H9 (cell line): Measurements from ENCODE around the gene LNPEP. TPM values are rescaled to one million over a fixed set of nuclear protein-coding genes. Genes with fewer than 3 reads are reported as not detected.

Experiments
- DNase-seq: peaks from one replicate; pipeline ENCODE4 v3.0.0-alpha.2; 2017
- H2AFZ ChIP-seq: one replicate; pipeline ENCODE4 v1.6.1; 2013; ENCODE audit warnings: mild to moderate bottlenecking, low read length, control low read depth, moderate library complexity
- H2AK5ac ChIP-seq: 2 replicates; pipeline ENCODE4 v1.6.1; 2013; ENCODE audit warnings: low read length, control low read depth, mixed read lengths; ENCODE audit not compliant: insufficient read length
- H2BK120ac ChIP-seq: one replicate; pipeline ENCODE4 v1.6.1; 2013; ENCODE audit warnings: low read depth, mild to moderate bottlenecking, low read length, control low read depth, inconsistent platforms; ENCODE audit not compliant: poor library complexity, severe bottlenecking
- H2BK12ac ChIP-seq: 2 replicates; pipeline ENCODE4 v1.6.1; 2013; ENCODE audit warnings: low read length, control low read depth, mixed read lengths, low read depth; ENCODE audit not compliant: insufficient read length
- H2BK15ac ChIP-seq: 2 replicates; pipeline ENCODE4 v1.6.1; 2013; ENCODE audit warnings: low read depth, low read length, control low read depth
- H2BK20ac ChIP-seq: one replicate; pipeline ENCODE4 v1.6.1; 2013; ENCODE audit warnings: low read depth, mild to moderate bottlenecking, low read length, control low read depth, inconsistent platforms; ENCODE audit not compliant: poor library complexity, severe bottlenecking
- H2BK5ac ChIP-seq: 2 replicates; pipeline ENCODE4 v1.6.1; 2013; ENCODE audit warnings: low read length, control low read depth, mixed read lengths; ENCODE audit not compliant: insufficient read length
- H3K14ac ChIP-seq: 2 replicates; pipeline ENCODE4 v1.6.1; 2013; ENCODE audit warnings: low read length, control low read depth; ENCODE audit not compliant: insufficient read depth
- H3K18ac ChIP-seq: 2 replicates; pipeline ENCODE4 v1.6.1; 2013; ENCODE audit warnings: low read depth, mild to moderate bottlenecking, mixed read lengths, low read length, control low read depth; ENCODE audit not compliant: insufficient read length
- H3K23ac ChIP-seq: 2 replicates; pipeline ENCODE4 v1.6.1; 2013; ENCODE audit warnings: low read length, control low read depth, mixed read lengths, low read depth; ENCODE audit not compliant: insufficient read length
- H3K23me2 ChIP-seq: 2 replicates; pipeline ENCODE4 v1.6.1; 2013; ENCODE audit warnings: low read depth, mild to moderate bottlenecking, mixed read lengths, low read length, control low read depth; ENCODE audit not compliant: insufficient read length, poor library complexity, severe bottlenecking
- H3K27ac ChIP-seq: 2 replicates; pipeline ENCODE4 v1.5.1; 2013; ENCODE audit warnings: low read length, control low read depth, mixed read lengths, low read depth; ENCODE audit not compliant: insufficient read length
- H3K27me3 ChIP-seq: 2 replicates; pipeline ENCODE4 v1.6.1; 2013; ENCODE audit warnings: low read length, control low read depth, inconsistent platforms; ENCODE audit not compliant: insufficient read depth
- H3K4ac ChIP-seq: 2 replicates; pipeline ENCODE4 v1.6.1; 2013; ENCODE audit warnings: low read depth, mild to moderate bottlenecking, control low read depth, inconsistent platforms, low read length, moderate library complexity
- H3K4me1 ChIP-seq: 2 replicates; pipeline ENCODE4 v1.6.1; 2013; ENCODE audit warnings: low read length, control low read depth, inconsistent platforms; ENCODE audit not compliant: insufficient read depth
- H3K4me2 ChIP-seq: 2 replicates; pipeline ENCODE4 v1.6.1; 2013; ENCODE audit warnings: low read length, control low read depth, mixed read lengths; ENCODE audit not compliant: insufficient read length, insufficient read depth
- H3K56ac ChIP-seq: 2 replicates; pipeline ENCODE4 v1.6.1; 2013; ENCODE audit warnings: low read depth, mild to moderate bottlenecking, mixed read lengths, low read length, control low read depth; ENCODE audit not compliant: insufficient read length
- H3K79me1 ChIP-seq: 2 replicates; pipeline ENCODE4 v1.6.1; 2013; ENCODE audit warnings: low read depth, mild to moderate bottlenecking, moderate library complexity, low read length, control low read depth, inconsistent platforms; ENCODE audit not compliant: insufficient read depth, poor library complexity, severe bottlenecking
- H3K79me2 ChIP-seq: 2 replicates; pipeline ENCODE4 v1.6.1; 2013; ENCODE audit warnings: low read length, control low read depth, inconsistent platforms; ENCODE audit not compliant: insufficient read depth
- H3K9ac ChIP-seq: 2 replicates; pipeline ENCODE4 v1.6.1; 2013; ENCODE audit warnings: low read length, control low read depth, mixed read lengths; ENCODE audit not compliant: insufficient read length; ENCODE audit errors: extremely low read depth
- H3K9me3 ChIP-seq: one replicate; pipeline ENCODE4 v1.6.1; 2013; ENCODE audit warnings: low read depth, low read length, inconsistent platforms; ENCODE audit not compliant: control insufficient read depth
- H3T11ph ChIP-seq: one replicate; pipeline ENCODE4 v1.6.1; 2013; ENCODE audit warnings: mild to moderate bottlenecking, low read length, control low read depth, inconsistent platforms
- H4K20me1 ChIP-seq: one replicate; pipeline ENCODE4 v1.6.1; 2013; ENCODE audit not compliant: control insufficient read depth, insufficient read length, insufficient read depth
- H4K5ac ChIP-seq: 2 replicates; pipeline ENCODE4 v1.6.1; 2013; ENCODE audit warnings: low read depth, mild to moderate bottlenecking, mixed read lengths, low read length, control low read depth; ENCODE audit not compliant: insufficient read length
- H4K8ac ChIP-seq: replicated peaks from 2 replicates; pipeline ENCODE4 v1.6.1; 2013; ENCODE audit warnings: low read length, control low read depth, mixed read lengths, low read depth; ENCODE audit not compliant: insufficient read length
- H4K91ac ChIP-seq: 2 replicates; pipeline ENCODE4 v1.6.1; 2013; ENCODE audit warnings: low read depth, mild to moderate bottlenecking, moderate library complexity, mixed read lengths, low read length, control low read depth; ENCODE audit not compliant: insufficient read length
- H3K27ac Mint-ChIP-seq, 3 experiments: 2 replicates in 2 of 3; 3 replicates in 1 of 3; pipeline ENCODE4 v1.8.0; 2020 to 2021; ENCODE audit warnings: mixed read lengths in 3 of 3, mild to moderate bottlenecking in 1 of 3, moderate library complexity in 1 of 3
- H3K27me3 Mint-ChIP-seq: 2 replicates; pipeline ENCODE4 v1.8.0; 2021; ENCODE audit warnings: low read depth, mild to moderate bottlenecking, moderate library complexity, mixed read lengths
- H3K36me3 Mint-ChIP-seq, 3 experiments: 2 replicates in 2 of 3; 3 replicates in 1 of 3; pipeline ENCODE4 v1.8.0; 2020 to 2021; ENCODE audit warnings: low read depth in 3 of 3, mixed read lengths in 3 of 3; ENCODE audit not compliant: insufficient read depth in 1 of 3
- H3K4me1 Mint-ChIP-seq, 2 experiments: 2 replicates each; pipeline ENCODE4 v1.8.0; 2020; ENCODE audit warnings: mixed read lengths in 2 of 2
- H3K4me3 Mint-ChIP-seq, 2 experiments: 2 replicates in 1 of 2; 3 replicates in 1 of 2; pipeline ENCODE4 v1.8.0; 2020 to 2021; ENCODE audit warnings: mild to moderate bottlenecking in 2 of 2, mixed read lengths in 2 of 2, moderate library complexity in 1 of 2
- H3K9me3 Mint-ChIP-seq, 2 experiments: 2 replicates in 1 of 2; 3 replicates in 1 of 2; pipeline ENCODE4 v1.8.0; 2020; ENCODE audit warnings: mild to moderate bottlenecking in 2 of 2, mixed read lengths in 2 of 2, moderate library complexity in 1 of 2
- WGBS: extraction: QIAGEN DNeasy Blood & Tissue Kit; methylation state at CpG from one replicate; pipeline ENCODE4 v1.1.7; 2013; ENCODE audit warnings: missing lambda C conversion rate, low lambda C conversion rate, mixed read lengths; ENCODE audit not compliant: insufficient read length; ENCODE audit errors: extremely low coverage; 5-methylcytosine and 5-hydroxymethylcytosine counted together
- total RNA-seq: library from RNA; stranded (reverse); gene quantifications from 2 replicates; pipeline ENCODE4 v1.2.1, GENCODE V29; 2021
- TF ChIP-seq, protein P1 (sequence below): fragments of 200-600 bp; sonication (generic); conservative IDR thresholded peaks from 3 replicates; pipeline ENCODE4 v1.8.0; 2021; ENCODE audit warnings: antibody characterized with exemption, mild to moderate bottlenecking

The LNPEP gene
- total RNA-seq, 1 experiment from 2014 or later = 4.1 TPM

DNA sequence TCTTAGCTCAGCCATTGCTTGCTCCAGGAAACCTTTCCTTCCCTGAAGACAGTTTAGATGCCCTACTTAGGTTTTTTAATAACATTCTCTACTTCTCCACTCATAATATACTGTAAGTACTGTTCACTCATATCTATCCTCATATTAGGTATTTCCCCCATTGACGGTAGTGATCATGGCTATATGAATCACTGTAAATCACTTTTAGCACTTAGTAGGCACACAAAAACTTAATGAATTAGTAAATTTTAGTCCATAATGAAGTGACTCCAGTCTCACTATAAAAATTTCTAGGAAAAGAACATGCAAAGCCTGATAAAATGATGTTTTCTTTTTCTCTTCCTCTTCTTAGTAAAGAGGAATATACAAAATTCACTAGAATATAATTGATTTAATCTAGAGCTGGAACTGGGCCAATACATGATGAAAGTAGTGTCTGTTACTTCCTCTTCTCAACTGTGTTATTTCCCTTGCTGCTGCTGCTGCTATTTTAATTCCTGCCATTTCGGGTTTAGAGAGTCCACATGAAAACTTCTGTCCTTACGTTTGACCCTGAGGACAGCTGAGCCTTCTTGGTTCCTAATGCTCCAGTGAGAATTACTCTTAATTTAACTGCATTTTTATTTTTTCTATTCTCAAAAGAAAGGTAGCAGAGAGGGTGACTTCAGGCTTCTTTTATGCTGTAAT, 73.5 kb downstream of the LNPEP start:
- TF ChIP-seq, protein P1, sequence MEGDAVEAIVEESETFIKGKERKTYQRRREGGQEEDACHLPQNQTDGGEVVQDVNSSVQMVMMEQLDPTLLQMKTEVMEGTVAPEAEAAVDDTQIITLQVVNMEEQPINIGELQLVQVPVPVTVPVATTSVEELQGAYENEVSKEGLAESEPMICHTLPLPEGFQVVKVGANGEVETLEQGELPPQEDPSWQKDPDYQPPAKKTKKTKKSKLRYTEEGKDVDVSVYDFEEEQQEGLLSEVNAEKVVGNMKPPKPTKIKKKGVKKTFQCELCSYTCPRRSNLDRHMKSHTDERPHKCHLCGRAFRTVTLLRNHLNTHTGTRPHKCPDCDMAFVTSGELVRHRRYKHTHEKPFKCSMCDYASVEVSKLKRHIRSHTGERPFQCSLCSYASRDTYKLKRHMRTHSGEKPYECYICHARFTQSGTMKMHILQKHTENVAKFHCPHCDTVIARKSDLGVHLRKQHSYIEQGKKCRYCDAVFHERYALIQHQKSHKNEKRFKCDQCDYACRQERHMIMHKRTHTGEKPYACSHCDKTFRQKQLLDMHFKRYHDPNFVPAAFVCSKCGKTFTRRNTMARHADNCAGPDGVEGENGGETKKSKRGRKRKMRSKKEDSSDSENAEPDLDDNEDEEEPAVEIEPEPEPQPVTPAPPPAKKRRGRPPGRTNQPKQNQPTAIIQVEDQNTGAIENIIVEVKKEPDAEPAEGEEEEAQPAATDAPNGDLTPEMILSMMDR = no peak
- Histone ChIP-seq H3K4ac (no peak overlapping the region), H4K8ac (no peak overlapping the region), H3K9ac (no peak overlapping the region), H2BK120ac (no peak overlapping the region), H2AK5ac (no peak overlapping the region), H4K91ac (no peak overlapping the region), H3K27me3 (no peaks in the 10 kb centered on the region), H3K9me3 (no peaks in the 10 kb centered on the region), H4K5ac (no peak overlapping the region), H2BK12ac (no peak overlapping the region), H3K14ac (no peak overlapping the region), H2BK15ac (no peak overlapping the region), H2BK5ac (no peak overlapping the region), H2AFZ (no peak overlapping the region), H3K79me1 (no peaks in the 10 kb centered on the region), H3K79me2 (no peaks in the 10 kb centered on the region), H3K4me1 (no peaks in the 10 kb centered on the region), H3K18ac (no peak overlapping the region), H3K56ac (no peak overlapping the region), H2BK20ac (no peak overlapping the region), H3K23me2 (no peaks in the 10 kb centered on the region), H4K20me1 (no peaks in the 10 kb centered on the region), H3K23ac (no peak overlapping the region), H3K27ac (no peak overlapping the region), H3K4me2 (no peak overlapping the region), H3T11ph (no peak overlapping the region)
- Mint-ChIP-seq H3K9me3 (no peaks in the 10 kb centered on the region), H3K36me3 (no peaks in the 10 kb centered on the region; a peak in 1 of 7 replicates), H3K4me1 (peaks cover 9% of the 10 kb centered on the region in 2 experiments; a peak in 3 of 4 replicates), H3K27ac (peak overlapping the region in 1 of 3 experiments; percentile 26; a peak in 1 of 7 replicates), H3K27me3 (no peaks in the 10 kb centered on the region), H3K4me3 (no peak overlapping the region)
- WGBS = no CpG with 5 or more reads among the region's 3 CpGs
- no peak for DNase-seq
